SK-N-SH (cell line): ENCODE results near the gene GPR18. TPM values are rescaled to one million over a fixed set of nuclear protein-coding genes. Genes with fewer than 3 reads are reported as not detected.

Experiments
- CTCF ChIA-PET: fragments of 300-600, 350-600 bp; formaldehyde crosslinking; extraction: SDS; loops from one replicate; lab custom pipeline; 2021; lab: Yijun Ruan, JAX
- POLR2A ChIA-PET: fragments of 350-600 bp; sonication (Branson Sonifier 250); formaldehyde crosslinking; extraction: SDS; loops from one replicate; lab custom pipeline; 2020; ENCODE audit warnings: antibody characterized with exemption, inconsistent platforms; lab: Yijun Ruan, JAX
- DNase-seq: peaks from one replicate; pipeline ENCODE4 v3.0.0; 2012
- H2AFZ ChIP-seq: fragments of 200-600 bp; sonication (generic); 2 replicates; pipeline ENCODE4 v1.8.1; 2016; ENCODE audit warnings: antibody characterized with exemption, mild to moderate bottlenecking, low read depth
- H3F3A ChIP-seq: fragments of 200-600 bp; sonication (generic); replicated peaks from 2 replicates; pipeline ENCODE3; 2016; ENCODE audit warnings: antibody characterized with exemption, mild to moderate bottlenecking; ENCODE audit not compliant: insufficient read depth
- H3K27ac ChIP-seq, 2 experiments: fragments of 200-500 bp in 1 of 2; fragments of 200-600 bp in 1 of 2; sonication (Bioruptor generic) in 1 of 2; sonication (generic), shearing (Covaris generic) in 1 of 2; 2 replicates each; pipeline versions ENCODE4 v1.5.1 to v1.6.1; 2014 to 2016; ENCODE audit warnings: low read depth in 2 of 2, inconsistent platforms in 1 of 2, low read length in 1 of 2, mild to moderate bottlenecking in 1 of 2, mixed read lengths in 1 of 2
- H3K27me3 ChIP-seq: fragments of 200-600 bp; sonication (generic), shearing (Covaris generic); 2 replicates; pipeline ENCODE4 v1.6.1; 2016; ENCODE audit warnings: mixed run types; ENCODE audit not compliant: insufficient read depth
- H3K36me3 ChIP-seq, 2 experiments: fragments of 200-500 bp in 1 of 2; fragments of 200-600 bp in 1 of 2; sonication (Bioruptor generic) in 1 of 2; sonication (generic) in 1 of 2; replicated peaks in 1 of 2; 2 replicates each; pipeline versions ENCODE3 to v1.5.1; 2014 to 2016; ENCODE audit warnings: low read length in 1 of 2, mild to moderate bottlenecking in 1 of 2; ENCODE audit not compliant: insufficient read depth in 2 of 2, control insufficient read depth in 1 of 2
- H3K4me1 ChIP-seq, 2 experiments: fragments of 200-500 bp in 1 of 2; fragments of 200-600 bp in 1 of 2; sonication (Bioruptor generic) in 1 of 2; sonication (generic), shearing (Covaris generic) in 1 of 2; 2 replicates each; pipeline versions ENCODE4 v1.5.1 to v1.6.1; 2014 to 2016; ENCODE audit warnings: low read depth in 1 of 2, low read length in 1 of 2, mixed run types in 1 of 2; ENCODE audit not compliant: insufficient read depth in 2 of 2, control insufficient read depth in 1 of 2
- H3K4me2 ChIP-seq: fragments of 200-600 bp; sonication (generic), shearing (Covaris generic); 2 replicates; pipeline ENCODE4 v1.6.1; 2017; ENCODE audit warnings: mixed run types
- H3K4me3 ChIP-seq, 2 experiments: fragments of 200-500 bp in 1 of 2; fragments of 200-600 bp in 1 of 2; sonication (Bioruptor generic) in 1 of 2; sonication (generic), shearing (Covaris generic) in 1 of 2; 2 replicates each; pipeline versions ENCODE4 v1.5.1 to v1.8.1; 2014 to 2016; ENCODE audit warnings: low read depth in 2 of 2, inconsistent platforms in 1 of 2, low read length in 1 of 2, mild to moderate bottlenecking in 1 of 2, mixed read lengths in 1 of 2, moderate library complexity in 1 of 2
- H3K79me2 ChIP-seq: fragments of 200-600 bp; sonication (generic); 2 replicates; pipeline ENCODE4 v1.8.1; 2017; ENCODE audit warnings: mild to moderate bottlenecking; ENCODE audit not compliant: insufficient read depth
- H3K9ac ChIP-seq: fragments of 200-600 bp; sonication (generic); 2 replicates; pipeline ENCODE4 v1.6.1; 2017; ENCODE audit warnings: mixed run types
- H3K9me2 ChIP-seq: fragments of 200-600 bp; sonication (generic); 2 replicates; pipeline ENCODE4 v1.6.1; 2017; ENCODE audit warnings: mixed run types
- H3K9me3 ChIP-seq: fragments of 200-600 bp; sonication (generic); 2 replicates; pipeline ENCODE4 v1.6.1; 2017; ENCODE audit warnings: mixed run types, mild to moderate bottlenecking, moderate library complexity
- H4K20me1 ChIP-seq: fragments of 200-600 bp; sonication (generic); 2 replicates; pipeline ENCODE4 v1.6.1; 2017; ENCODE audit warnings: mild to moderate bottlenecking, mixed run types; ENCODE audit not compliant: insufficient read depth
- CHD2 ChIP-seq: fragments of 150-350 bp; IDR thresholded peaks from 2 replicates; pipeline ENCODE4 v1.6.1; 2018; ENCODE audit warnings: low read length; ENCODE audit not compliant: partially characterized antibody
- EP300 ChIP-seq, 2 experiments: IDR thresholded peaks; 2 replicates each; pipeline versions ENCODE4 v1.4.0 to v1.6.1; 2012; ENCODE audit warnings: borderline replicate concordance in 1 of 2, low read depth in 1 of 2, low read length in 1 of 2
- EZH2phosphoT487 ChIP-seq: fragments of 200-600 bp; sonication (generic); IDR thresholded peaks from 2 replicates; pipeline ENCODE4 v1.6.1; 2017; ENCODE audit warnings: low read depth, mixed run types, mild to moderate bottlenecking, antibody characterized with exemption, moderate library complexity, borderline replicate concordance
- FOSL2 ChIP-seq: IDR thresholded peaks from 2 replicates; pipeline ENCODE4 v1.4.0; 2012; ENCODE audit warnings: low read depth, mild to moderate bottlenecking, moderate library complexity, borderline replicate concordance
- FOXM1 ChIP-seq: IDR thresholded peaks from 2 replicates; pipeline ENCODE4 v1.4.0; 2012; ENCODE audit warnings: low read depth, mild to moderate bottlenecking
- GABPA ChIP-seq: IDR thresholded peaks from 2 replicates; pipeline ENCODE4 v1.4.0; 2012; ENCODE audit warnings: low read depth, mild to moderate bottlenecking
- GATA2 ChIP-seq: sonication (generic); formaldehyde crosslinking; IDR thresholded peaks from 2 replicates; pipeline ENCODE4 v1.5.0; 2020; ENCODE audit warnings: mild to moderate bottlenecking, missing genetic modification reagents
- JUND ChIP-seq: IDR thresholded peaks from 2 replicates; pipeline ENCODE4 v1.4.0; 2012
- MEF2A ChIP-seq: IDR thresholded peaks from 2 replicates; pipeline ENCODE4 v1.4.0; 2012; ENCODE audit warnings: low read depth, borderline replicate concordance
- NRF1 ChIP-seq: IDR thresholded peaks from 2 replicates; pipeline ENCODE4 v1.6.1; 2012; ENCODE audit warnings: low read depth, mild to moderate bottlenecking, low read length
- POLR2AphosphoS5 ChIP-seq: IDR thresholded peaks from 2 replicates; pipeline ENCODE4 v1.6.1; 2012; ENCODE audit warnings: low read depth, low read length
- RAD21 ChIP-seq: IDR thresholded peaks from 2 replicates; pipeline ENCODE4 v1.6.1; 2012; ENCODE audit warnings: mild to moderate bottlenecking, low read length
- RCOR1 ChIP-seq: fragments of 150-350 bp; IDR thresholded peaks from 2 replicates; pipeline ENCODE4 v1.6.1; 2017; ENCODE audit warnings: antibody characterized with exemption, low read length
- RXRA ChIP-seq: IDR thresholded peaks from 2 replicates; pipeline ENCODE4 v1.4.0; 2012; ENCODE audit warnings: low read depth, mild to moderate bottlenecking, borderline replicate concordance
- SIN3A ChIP-seq: IDR thresholded peaks from 2 replicates; pipeline ENCODE4 v1.6.1; 2012; ENCODE audit warnings: low read depth, mild to moderate bottlenecking, low read length, moderate library complexity, borderline replicate concordance
- TCF12 ChIP-seq: IDR thresholded peaks from 2 replicates; pipeline ENCODE4 v1.4.0; 2012
- WGBS: methylation state at CpG from one replicate; pipeline ENCODE4 v1.1.6; 2017; ENCODE audit warnings: low lambda C conversion rate; 5-methylcytosine and 5-hydroxymethylcytosine counted together
- polyA plus RNA-seq, 3 experiments: library from polyadenylated mRNA; depleted of rRNA; stranded (reverse); fragments of >200 nt; gene quantifications; 2 replicates each; pipeline ENCODE4 v1.2.3, GENCODE V29; 2012
- TF ChIP-seq, protein P1 (sequence below): IDR thresholded peaks from 2 replicates; pipeline ENCODE4 v1.4.0; 2012; ENCODE audit warnings: low read depth, borderline replicate concordance
- TF ChIP-seq, protein P2 (sequence below): IDR thresholded peaks from 2 replicates; pipeline ENCODE4 v1.4.0; 2012; ENCODE audit warnings: low read depth, borderline replicate concordance
- TF ChIP-seq, protein P3 (sequence below): IDR thresholded peaks from 2 replicates; pipeline ENCODE4 v1.4.0; 2012; ENCODE audit warnings: low read depth
- TF ChIP-seq, protein P4 (sequence below): IDR thresholded peaks from 2 replicates; pipeline ENCODE4 v1.6.1; 2012; ENCODE audit warnings: mild to moderate bottlenecking, low read depth, low read length, moderate library complexity

GPR18 gene
- polyA plus RNA-seq, 1 of the 3 experiments (the other 2 are of a cell fraction) = not detected

DNA sequence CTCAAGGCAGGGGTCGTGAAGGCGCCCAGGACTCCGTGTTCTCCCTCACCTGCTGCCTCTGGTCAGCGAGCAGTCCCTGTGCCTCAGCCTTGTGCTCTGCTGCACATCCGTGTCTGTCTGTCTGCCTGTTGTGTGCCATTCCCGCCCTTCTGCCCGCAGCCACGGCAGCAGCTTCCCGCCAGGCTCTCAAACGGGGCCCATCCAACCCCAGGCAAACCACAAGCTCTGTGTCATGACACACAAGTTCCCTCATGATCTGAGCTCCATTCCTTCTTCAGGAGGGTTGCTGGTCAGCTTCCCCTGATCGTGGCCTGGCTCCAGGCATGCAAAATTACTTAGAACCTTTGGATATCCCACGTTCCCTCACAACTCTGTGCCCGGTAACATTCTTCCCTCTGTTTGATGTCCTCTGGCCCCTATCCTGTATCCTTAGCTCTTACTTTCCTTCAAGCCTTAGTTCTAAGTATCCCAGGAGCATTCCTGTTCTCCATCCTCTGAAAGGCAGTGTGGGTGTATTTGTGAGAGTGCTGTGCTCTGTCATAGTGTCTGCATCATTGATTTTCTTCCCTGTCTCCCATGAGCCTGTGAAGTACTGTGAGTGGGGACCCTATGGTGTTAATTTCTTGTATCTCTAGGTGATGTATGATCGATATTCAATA is 45.8 kb upstream of the GPR18 start:
- TF ChIP-seq NRF1 = no peak
- TF ChIP-seq SIN3A = no peak
- TF ChIP-seq, protein P1, sequence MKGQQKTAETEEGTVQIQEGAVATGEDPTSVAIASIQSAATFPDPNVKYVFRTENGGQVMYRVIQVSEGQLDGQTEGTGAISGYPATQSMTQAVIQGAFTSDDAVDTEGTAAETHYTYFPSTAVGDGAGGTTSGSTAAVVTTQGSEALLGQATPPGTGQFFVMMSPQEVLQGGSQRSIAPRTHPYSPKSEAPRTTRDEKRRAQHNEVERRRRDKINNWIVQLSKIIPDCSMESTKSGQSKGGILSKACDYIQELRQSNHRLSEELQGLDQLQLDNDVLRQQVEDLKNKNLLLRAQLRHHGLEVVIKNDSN = no peak
- TF ChIP-seq GATA2 = no peak
- no peak for TF ChIP-seq CHD2
- no peak for TF ChIP-seq RXRA
- no peak for TF ChIP-seq FOXM1
- TF ChIP-seq, protein P2, sequence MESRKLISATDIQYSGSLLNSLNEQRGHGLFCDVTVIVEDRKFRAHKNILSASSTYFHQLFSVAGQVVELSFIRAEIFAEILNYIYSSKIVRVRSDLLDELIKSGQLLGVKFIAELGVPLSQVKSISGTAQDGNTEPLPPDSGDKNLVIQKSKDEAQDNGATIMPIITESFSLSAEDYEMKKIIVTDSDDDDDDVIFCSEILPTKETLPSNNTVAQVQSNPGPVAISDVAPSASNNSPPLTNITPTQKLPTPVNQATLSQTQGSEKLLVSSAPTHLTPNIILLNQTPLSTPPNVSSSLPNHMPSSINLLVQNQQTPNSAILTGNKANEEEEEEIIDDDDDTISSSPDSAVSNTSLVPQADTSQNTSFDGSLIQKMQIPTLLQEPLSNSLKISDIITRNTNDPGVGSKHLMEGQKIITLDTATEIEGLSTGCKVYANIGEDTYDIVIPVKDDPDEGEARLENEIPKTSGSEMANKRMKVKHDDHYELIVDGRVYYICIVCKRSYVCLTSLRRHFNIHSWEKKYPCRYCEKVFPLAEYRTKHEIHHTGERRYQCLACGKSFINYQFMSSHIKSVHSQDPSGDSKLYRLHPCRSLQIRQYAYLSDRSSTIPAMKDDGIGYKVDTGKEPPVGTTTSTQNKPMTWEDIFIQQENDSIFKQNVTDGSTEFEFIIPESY = no peak
- no peak for TF ChIP-seq GABPA
- TF ChIP-seq, protein P3, sequence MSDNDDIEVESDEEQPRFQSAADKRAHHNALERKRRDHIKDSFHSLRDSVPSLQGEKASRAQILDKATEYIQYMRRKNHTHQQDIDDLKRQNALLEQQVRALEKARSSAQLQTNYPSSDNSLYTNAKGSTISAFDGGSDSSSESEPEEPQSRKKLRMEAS = no peak
- TF ChIP-seq JUND = no peak
- no peak for TF ChIP-seq RCOR1
- TF ChIP-seq POLR2AphosphoS5 = no peak
- TF ChIP-seq RAD21 = no peak
- TF ChIP-seq, protein P4, sequence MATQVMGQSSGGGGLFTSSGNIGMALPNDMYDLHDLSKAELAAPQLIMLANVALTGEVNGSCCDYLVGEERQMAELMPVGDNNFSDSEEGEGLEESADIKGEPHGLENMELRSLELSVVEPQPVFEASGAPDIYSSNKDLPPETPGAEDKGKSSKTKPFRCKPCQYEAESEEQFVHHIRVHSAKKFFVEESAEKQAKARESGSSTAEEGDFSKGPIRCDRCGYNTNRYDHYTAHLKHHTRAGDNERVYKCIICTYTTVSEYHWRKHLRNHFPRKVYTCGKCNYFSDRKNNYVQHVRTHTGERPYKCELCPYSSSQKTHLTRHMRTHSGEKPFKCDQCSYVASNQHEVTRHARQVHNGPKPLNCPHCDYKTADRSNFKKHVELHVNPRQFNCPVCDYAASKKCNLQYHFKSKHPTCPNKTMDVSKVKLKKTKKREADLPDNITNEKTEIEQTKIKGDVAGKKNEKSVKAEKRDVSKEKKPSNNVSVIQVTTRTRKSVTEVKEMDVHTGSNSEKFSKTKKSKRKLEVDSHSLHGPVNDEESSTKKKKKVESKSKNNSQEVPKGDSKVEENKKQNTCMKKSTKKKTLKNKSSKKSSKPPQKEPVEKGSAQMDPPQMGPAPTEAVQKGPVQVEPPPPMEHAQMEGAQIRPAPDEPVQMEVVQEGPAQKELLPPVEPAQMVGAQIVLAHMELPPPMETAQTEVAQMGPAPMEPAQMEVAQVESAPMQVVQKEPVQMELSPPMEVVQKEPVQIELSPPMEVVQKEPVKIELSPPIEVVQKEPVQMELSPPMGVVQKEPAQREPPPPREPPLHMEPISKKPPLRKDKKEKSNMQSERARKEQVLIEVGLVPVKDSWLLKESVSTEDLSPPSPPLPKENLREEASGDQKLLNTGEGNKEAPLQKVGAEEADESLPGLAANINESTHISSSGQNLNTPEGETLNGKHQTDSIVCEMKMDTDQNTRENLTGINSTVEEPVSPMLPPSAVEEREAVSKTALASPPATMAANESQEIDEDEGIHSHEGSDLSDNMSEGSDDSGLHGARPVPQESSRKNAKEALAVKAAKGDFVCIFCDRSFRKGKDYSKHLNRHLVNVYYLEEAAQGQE = no peak
- no peak for TF ChIP-seq EP300 (IDR thresholded peaks at IDR 0.05; ENCODE audit: borderline replicate concordance in 1 of 2, low read depth in 1 of 2, low read length in 1 of 2)
- TF ChIP-seq EZH2phosphoT487 = no peak
- TF ChIP-seq TCF12 = no peak
- no peak for TF ChIP-seq FOSL2
- TF ChIP-seq MEF2A = no peak
- POLR2A ChIA-PET = no interaction called here
- Histone ChIP-seq H3K9me2 (no peaks in the 10 kb centered on the region), H3K27ac (no peak overlapping the region), H3F3A (peaks cover 13% of the 10 kb centered on the region), H3K4me3 (no peak overlapping the region), H3K9me3 (no peaks in the 10 kb centered on the region), H3K36me3 (peaks cover 0 to 5% of the 10 kb centered on the region in 2 experiments), H2AFZ (no peak overlapping the region), H3K4me1 (peaks cover 10 to 14% of the 10 kb centered on the region in 2 experiments; a peak in 3 of 4 replicates), H3K9ac (no peak overlapping the region), H4K20me1 (no peaks in the 10 kb centered on the region), H3K27me3 (no peaks in the 10 kb centered on the region), H3K4me2 (no peak overlapping the region), H3K79me2 (no peaks in the 10 kb centered on the region)
- CTCF ChIA-PET = interaction anchor here (0.7 to 2.0 kb wide), 4 partner anchors 34 to 275 kb away, joined by 3 to 7 read pairs (median 5); no protein-coding TSS in a partner anchor
- DNase-seq = no peak
- 93% methylated on average over 14 of the region's 14 CpGs for WGBS
